ENCODE measurements around the gene TIMP4. TPM values are rescaled to one million over a fixed set of nuclear protein-coding genes. Genes with fewer than 3 reads are reported as not detected.
A peak's percentile ranks its signal among the peaks of the same experiment; 100 is the strongest.

Gene TIMP4
- polyA plus RNA-seq, 3 donors = 0.04 TPM; not detected in 2

GRCh38 chr3:12182687-12183441 lies 24.2 kb upstream of the TIMP4 start:
- WGBS (ENCODE audit: insufficient coverage) = 99% methylated on average over 6 of the region's 16 CpGs
- H2AFZ ChIP-seq (ENCODE audit: insufficient read depth, low read depth, low read length, poor library complexity, severe bottlenecking) = no peak overlapping the region

DNA sequence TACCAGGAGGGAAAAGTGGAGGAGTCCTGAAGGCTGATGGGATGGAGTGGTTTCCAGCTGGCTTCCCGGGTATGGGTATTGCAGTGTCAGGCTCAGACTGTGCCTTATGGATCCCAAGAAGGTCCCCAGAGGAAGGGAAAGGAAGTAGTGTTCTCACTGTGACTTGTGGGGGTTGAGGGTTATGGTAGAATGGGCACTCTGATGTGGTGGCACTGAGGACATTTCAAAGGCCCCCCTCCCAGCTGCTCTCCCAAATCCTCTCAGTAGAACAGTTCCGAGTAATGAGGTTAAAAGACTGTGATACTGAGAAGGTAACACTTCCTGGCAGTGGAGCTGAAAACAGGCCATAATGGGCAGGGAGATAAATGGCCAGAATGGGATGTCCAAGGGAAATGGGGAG lies 23.1 kb upstream of the TIMP4 start:
- intact Hi-C loops (cut with micrococcal nuclease) = loop anchor here in 1 of 2 donors (10.0 kb wide), 1 partner anchor 213 kb away; no protein-coding TSS in a partner anchor
- Histone ChIP-seq H3K36me3 (replicated peaks in 1 of 2; ENCODE audit: control insufficient read depth in 1 of 2, insufficient read depth in 2 of 2, low read length in 2 of 2) (no peaks in the 10 kb centered on the region), H3K27ac (ENCODE audit: low read depth in 1 of 2, low read length in 2 of 2) (no peak overlapping the region), H3K27me3 (ENCODE audit: control insufficient read depth in 2 of 2, insufficient read depth in 2 of 2, low read length in 2 of 2) (no peaks in the 10 kb centered on the region), H3K4me2 (replicated peaks; ENCODE audit: extremely low read depth, low read length, poor library complexity, severe bottlenecking) (no peak overlapping the region), H3K9me3 (replicated peaks in 1 of 2; ENCODE audit: control insufficient read depth in 1 of 2, insufficient read depth in 1 of 2, low read length in 2 of 2) (no peaks in the 10 kb centered on the region), H3K4me1 (ENCODE audit: control insufficient read depth in 1 of 2, insufficient read depth in 2 of 2, low read length in 2 of 2) (peaks cover 40 to 42% of the 10 kb centered on the region in 2 donors), H2AFZ (ENCODE audit: insufficient read depth, low read depth, low read length, poor library complexity, severe bottlenecking) (no peak overlapping the region), H3K9ac (ENCODE audit: insufficient read depth, low read length, poor library complexity, severe bottlenecking) (no peak overlapping the region), H4K20me1 (ENCODE audit: insufficient read depth, low read length) (no peaks in the 10 kb centered on the region), H3K79me2 (ENCODE audit: insufficient read depth, low read length) (no peaks in the 10 kb centered on the region), H3K4me3 (replicated peaks in 1 of 3; ENCODE audit: low read depth in 2 of 3, low read length in 3 of 3) (no peak overlapping the region)
- H3K9me3 Mint-ChIP-seq = no peaks in the 10 kb centered on the region
- no peak overlapping the region for H3K27ac Mint-ChIP-seq
- TF ChIP-seq, protein P1, sequence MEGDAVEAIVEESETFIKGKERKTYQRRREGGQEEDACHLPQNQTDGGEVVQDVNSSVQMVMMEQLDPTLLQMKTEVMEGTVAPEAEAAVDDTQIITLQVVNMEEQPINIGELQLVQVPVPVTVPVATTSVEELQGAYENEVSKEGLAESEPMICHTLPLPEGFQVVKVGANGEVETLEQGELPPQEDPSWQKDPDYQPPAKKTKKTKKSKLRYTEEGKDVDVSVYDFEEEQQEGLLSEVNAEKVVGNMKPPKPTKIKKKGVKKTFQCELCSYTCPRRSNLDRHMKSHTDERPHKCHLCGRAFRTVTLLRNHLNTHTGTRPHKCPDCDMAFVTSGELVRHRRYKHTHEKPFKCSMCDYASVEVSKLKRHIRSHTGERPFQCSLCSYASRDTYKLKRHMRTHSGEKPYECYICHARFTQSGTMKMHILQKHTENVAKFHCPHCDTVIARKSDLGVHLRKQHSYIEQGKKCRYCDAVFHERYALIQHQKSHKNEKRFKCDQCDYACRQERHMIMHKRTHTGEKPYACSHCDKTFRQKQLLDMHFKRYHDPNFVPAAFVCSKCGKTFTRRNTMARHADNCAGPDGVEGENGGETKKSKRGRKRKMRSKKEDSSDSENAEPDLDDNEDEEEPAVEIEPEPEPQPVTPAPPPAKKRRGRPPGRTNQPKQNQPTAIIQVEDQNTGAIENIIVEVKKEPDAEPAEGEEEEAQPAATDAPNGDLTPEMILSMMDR (IDR thresholded peaks at IDR 0.05) = no peak
- no peak for DNase-seq
- no peaks in the 10 kb centered on the region for H3K36me3 Mint-ChIP-seq
- H3K4me3 Mint-ChIP-seq = no peak overlapping the region
- peaks cover 49% of the 10 kb centered on the region for H3K4me1 Mint-ChIP-seq
- peaks cover 0 to 3% (median 0%) of the 10 kb centered on the region in 3 donors for H3K27me3 Mint-ChIP-seq (ENCODE audit: low read depth in 3 of 3)
- 100% methylated on average over 2 of the region's 2 CpGs for WGBS (ENCODE audit: insufficient coverage)

More at GRCh38 chr3:12182687-12183441, 24.2 kb upstream of the TIMP4 start:
- TF ChIP-seq, protein P1 (IDR thresholded peaks at IDR 0.05) = no peak
- intact Hi-C loops (cut with micrococcal nuclease) = loop anchor here in 1 of 2 donors (10.0 kb wide), 1 partner anchor 212 kb away; no protein-coding TSS in a partner anchor
- Histone ChIP-seq H3K4me1 (ENCODE audit: control insufficient read depth in 1 of 2, insufficient read depth in 2 of 2, low read length in 2 of 2) (peaks cover 38 to 41% of the 10 kb centered on the region in 2 donors), H3K9ac (ENCODE audit: insufficient read depth, low read length, poor library complexity, severe bottlenecking) (no peak overlapping the region), H3K4me3 (replicated peaks in 1 of 3; ENCODE audit: low read depth in 2 of 3, low read length in 3 of 3) (no peak overlapping the region), H3K79me2 (ENCODE audit: insufficient read depth, low read length) (no peaks in the 10 kb centered on the region), H3K9me3 (replicated peaks in 1 of 2; ENCODE audit: control insufficient read depth in 1 of 2, insufficient read depth in 1 of 2, low read length in 2 of 2) (no peaks in the 10 kb centered on the region), H3K27ac (ENCODE audit: low read depth in 1 of 2, low read length in 2 of 2) (no peak overlapping the region), H3K27me3 (ENCODE audit: control insufficient read depth in 2 of 2, insufficient read depth in 2 of 2, low read length in 2 of 2) (no peaks in the 10 kb centered on the region), H3K4me2 (replicated peaks; ENCODE audit: extremely low read depth, low read length, poor library complexity, severe bottlenecking) (no peak overlapping the region), H4K20me1 (ENCODE audit: insufficient read depth, low read length) (no peaks in the 10 kb centered on the region), H3K36me3 (replicated peaks in 1 of 2; ENCODE audit: control insufficient read depth in 1 of 2, insufficient read depth in 2 of 2, low read length in 2 of 2) (no peaks in the 10 kb centered on the region)
- Mint-ChIP-seq H3K9me3 (no peaks in the 10 kb centered on the region), H3K4me3 (no peak overlapping the region), H3K4me1 (peaks cover 48% of the 10 kb centered on the region), H3K27me3 (ENCODE audit: low read depth in 3 of 3) (peaks cover 0 to 6% (median 0%) of the 10 kb centered on the region in 3 donors), H3K36me3 (no peaks in the 10 kb centered on the region), H3K27ac (peak overlapping the region in 2 of 7 donors; percentile 32 to 68)
- no peak for DNase-seq
